ENCODE measurements around the gene ERP44. TPM values are rescaled to one million over a fixed set of nuclear protein-coding genes. Genes with fewer than 3 reads are reported as not detected.
"Not testable (repeated sequence)": the region's sequence is repeated elsewhere in the genome, so short reads cannot be mapped to it uniquely, and the experiment has no call there.

ERP44 gene
- total and polyA plus RNA-seq, 7 experiments from 2014 or later = 9.8 to 38.2 (median 16.0) TPM

DNA sequence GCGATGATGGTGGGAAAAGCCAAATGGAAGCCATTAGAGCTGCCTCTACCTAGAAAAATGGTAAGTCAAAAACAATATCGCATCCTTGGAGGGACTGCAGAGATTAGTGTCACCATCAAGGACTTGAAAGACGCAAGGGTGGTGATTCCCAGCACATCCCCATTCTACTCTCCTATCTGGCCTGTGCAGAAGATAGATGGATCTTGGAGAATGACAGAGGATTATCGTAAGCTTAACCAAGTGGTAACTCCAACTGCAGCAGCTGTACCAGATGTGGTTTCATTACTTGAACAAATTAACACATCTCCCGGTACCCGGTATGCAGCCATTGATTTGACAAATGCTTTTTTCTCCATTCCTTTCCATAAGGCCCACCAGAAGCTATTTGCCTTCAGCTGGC is 23.8 kb downstream of the ERP44 start:
- no peaks in the 10 kb centered on the region for H3K36me3 ChIP-seq (ENCODE audit: control insufficient read depth in 2 of 3, insufficient read depth in 3 of 3, low read length in 3 of 3)
- Mint-ChIP-seq H3K36me3 (peaks cover 5 to 30% (median 14%) of the 10 kb centered on the region in 5 donors), H3K27me3 (no peaks in the 10 kb centered on the region), H3K9me3 (peaks cover 0 to 2% (median 0%) of the 10 kb centered on the region in 11 donors), H3K4me1 (peaks cover 5 to 62% (median 41%) of the 10 kb centered on the region in 7 donors), H3K4me3 (no peak overlapping the region), H3K27ac (no peak overlapping the region)
- ChIA-PET POLR2A (no interaction called here), CTCF (interaction anchor here (0.6 kb wide), 1 partner anchor 10 kb away, joined by 5 read pairs; no protein-coding TSS in a partner anchor)
- no peak overlapping the region for H3K27ac ChIP-seq (ENCODE audit: low read depth, low read length)
- H3K4me3 ChIP-seq (ENCODE audit: low read length) = no peak overlapping the region
- intact Hi-C loops (cut with micrococcal nuclease) = no loop called here
- no peaks in the 10 kb centered on the region for H3K4me1 ChIP-seq (ENCODE audit: control insufficient read depth in 2 of 2, insufficient read depth in 2 of 2, low read length in 2 of 2)
- H3K27me3 ChIP-seq (ENCODE audit: control insufficient read depth in 2 of 2, insufficient read depth in 2 of 2, low read length in 2 of 2) = no peaks in the 10 kb centered on the region
- DNase-seq = no peak
- no peaks in the 10 kb centered on the region for H3K9me3 ChIP-seq (ENCODE audit: control insufficient read depth in 2 of 3, low read length in 3 of 3)
- no peak for ATAC-seq

DNA sequence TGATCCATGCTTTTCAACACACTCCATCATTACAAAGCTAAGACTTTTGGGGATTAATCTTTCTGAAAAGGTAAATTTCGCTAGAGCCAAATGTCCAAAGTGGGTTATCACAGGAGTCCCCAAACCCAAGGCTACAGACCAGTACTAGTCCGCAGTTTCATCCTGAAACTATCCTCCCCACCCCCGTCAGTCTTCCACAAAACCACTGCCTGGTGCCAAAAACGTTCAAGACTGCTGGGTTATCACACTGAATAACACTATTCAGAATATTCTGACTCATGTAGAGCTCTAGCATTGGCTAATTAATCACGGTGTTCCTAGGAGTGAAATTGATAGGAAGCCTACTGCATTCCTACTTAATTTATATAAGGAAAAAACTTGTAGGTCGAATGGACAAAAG is 24.7 kb downstream of the ERP44 start:
- ChIA-PET CTCF (no interaction called here), POLR2A (no interaction called here)
- no peaks in the 10 kb centered on the region for H3K27me3 ChIP-seq (ENCODE audit: control insufficient read depth in 2 of 2, insufficient read depth in 2 of 2, low read length in 2 of 2)
- Mint-ChIP-seq H3K27me3 (no peaks in the 10 kb centered on the region), H3K36me3 (peaks cover 5 to 30% (median 11%) of the 10 kb centered on the region in 5 donors), H3K4me1 (peaks cover 4 to 57% (median 37%) of the 10 kb centered on the region in 7 donors), H3K4me3 (no peak overlapping the region), H3K9me3 (peaks cover 0 to 2% (median 0%) of the 10 kb centered on the region in 11 donors), H3K27ac (no peak overlapping the region)
- no peak overlapping the region for H3K4me3 ChIP-seq (ENCODE audit: low read length)
- no peak for ATAC-seq
- H3K27ac ChIP-seq (ENCODE audit: low read depth, low read length) = no peak overlapping the region
- no peaks in the 10 kb centered on the region for H3K4me1 ChIP-seq (ENCODE audit: control insufficient read depth in 2 of 2, insufficient read depth in 2 of 2, low read length in 2 of 2)
- H3K9me3 ChIP-seq (ENCODE audit: control insufficient read depth in 2 of 3, low read length in 3 of 3) = no peaks in the 10 kb centered on the region
- DNase-seq = no peak
- intact Hi-C loops (cut with micrococcal nuclease) = no loop called here
- no peaks in the 10 kb centered on the region for H3K36me3 ChIP-seq (ENCODE audit: control insufficient read depth in 2 of 3, insufficient read depth in 3 of 3, low read length in 3 of 3)

DNA sequence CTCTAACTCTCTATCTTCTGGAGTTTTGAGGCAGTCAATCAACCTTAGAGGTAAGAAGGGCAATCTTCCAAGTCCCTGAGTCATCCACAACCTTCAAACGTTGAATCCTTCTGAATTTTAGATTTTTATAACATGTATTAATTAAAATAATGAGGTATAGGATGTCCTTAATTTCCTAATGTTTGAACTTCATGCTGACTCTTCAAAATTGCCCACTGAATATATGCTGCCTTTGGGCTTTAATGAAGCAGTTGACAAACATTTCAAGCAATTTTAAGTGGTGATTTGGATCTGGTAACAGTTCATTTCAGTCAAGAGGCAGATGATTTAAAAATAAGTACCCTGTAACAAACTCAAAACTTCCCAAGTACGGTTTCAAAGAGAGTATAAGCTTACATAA is 26.0 kb downstream of the ERP44 start:
- Histone ChIP-seq H3K9me3 (ENCODE audit: control insufficient read depth in 2 of 3, low read length in 3 of 3) (no peaks in the 10 kb centered on the region), H3K27ac (ENCODE audit: low read depth, low read length) (no peak overlapping the region), H3K4me1 (ENCODE audit: control insufficient read depth in 2 of 2, insufficient read depth in 2 of 2, low read length in 2 of 2) (no peaks in the 10 kb centered on the region), H3K36me3 (ENCODE audit: control insufficient read depth in 2 of 3, insufficient read depth in 3 of 3, low read length in 3 of 3) (no peaks in the 10 kb centered on the region), H3K4me3 (ENCODE audit: low read length) (no peak overlapping the region), H3K27me3 (ENCODE audit: control insufficient read depth in 2 of 2, insufficient read depth in 2 of 2, low read length in 2 of 2) (no peaks in the 10 kb centered on the region)
- DNase-seq = no peak
- intact Hi-C loops (cut with micrococcal nuclease) = no loop called here
- CTCF ChIA-PET = no interaction called here
- Mint-ChIP-seq H3K9me3 (peaks cover 0 to 2% (median 0%) of the 10 kb centered on the region in 11 donors), H3K4me1 (peaks cover 4 to 49% (median 30%) of the 10 kb centered on the region in 7 donors), H3K27ac (peak overlapping the region in 1 of 9 donors; percentile 7), H3K27me3 (no peaks in the 10 kb centered on the region), H3K4me3 (no peak overlapping the region), H3K36me3 (peaks cover 4 to 24% (median 9%) of the 10 kb centered on the region in 5 donors)
- POLR2A ChIA-PET = no interaction called here
- no peak for ATAC-seq

DNA sequence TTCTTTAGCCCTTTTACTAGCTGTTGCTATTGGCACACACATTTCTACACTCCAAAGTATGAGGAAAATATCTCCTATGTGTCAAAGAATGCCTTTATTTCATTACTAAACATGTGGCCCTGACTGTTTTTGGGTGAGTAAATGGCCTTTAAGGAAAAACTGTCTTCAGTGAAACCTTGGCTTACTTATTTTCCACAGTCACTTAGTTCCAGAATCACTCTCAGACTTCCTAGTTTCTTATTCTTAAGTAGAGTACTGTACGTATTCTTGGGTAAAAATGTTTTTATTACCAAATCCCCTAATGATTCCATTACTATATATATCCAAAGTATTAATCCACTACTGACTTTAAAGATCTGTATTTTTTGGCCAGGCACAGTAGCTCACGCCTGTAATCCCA is 27.5 kb downstream of the ERP44 start:
- peaks cover 12 to 48% (median 28%) of the 10 kb centered on the region in 7 donors for H3K4me1 Mint-ChIP-seq
- H3K9me3 ChIP-seq (ENCODE audit: control insufficient read depth in 2 of 3, low read length in 3 of 3) = no peaks in the 10 kb centered on the region

GRCh38 chr9:100070104-100071041 is 28.4 kb downstream of the ERP44 start:
- Mint-ChIP-seq H3K36me3 (peaks cover 0 to 14% (median 6%) of the 10 kb centered on the region in 5 donors), H3K4me3 (peak overlapping the region in 1 of 10 donors; percentile 35), H3K9me3 (peaks cover 0 to 2% (median 0%) of the 10 kb centered on the region in 11 donors), H3K27ac (peak overlapping the region in 2 of 9 donors; percentile 43 to 47), H3K4me1 (peaks cover 12 to 48% (median 31%) of the 10 kb centered on the region in 7 donors), H3K27me3 (no peaks in the 10 kb centered on the region)
- DNase-seq (no peak), ATAC-seq (no peak)
- POLR2A ChIA-PET = no interaction called here
- H3K27ac ChIP-seq (ENCODE audit: low read depth, low read length) = no peak overlapping the region
- no peaks in the 10 kb centered on the region for H3K27me3 ChIP-seq (ENCODE audit: control insufficient read depth in 2 of 2, insufficient read depth in 2 of 2, low read length in 2 of 2)
- intact Hi-C loops (cut with micrococcal nuclease) = no loop called here
- CTCF ChIA-PET = no interaction called here
- no peaks in the 10 kb centered on the region for H3K9me3 ChIP-seq (ENCODE audit: control insufficient read depth in 2 of 3, low read length in 3 of 3)
- no peaks in the 10 kb centered on the region for H3K36me3 ChIP-seq (ENCODE audit: control insufficient read depth in 2 of 3, insufficient read depth in 3 of 3, low read length in 3 of 3)
- H3K4me3 ChIP-seq (ENCODE audit: low read length) = no peak overlapping the region
- H3K4me1 ChIP-seq (ENCODE audit: control insufficient read depth in 2 of 2, insufficient read depth in 2 of 2, low read length in 2 of 2) = no peaks in the 10 kb centered on the region

More for the DNA sequence above, 27.5 kb downstream of the ERP44 start:
- POLR2A ChIA-PET = no interaction called here
- H3K27me3 Mint-ChIP-seq = no peaks in the 10 kb centered on the region
- H3K4me3 Mint-ChIP-seq = peak overlapping the region in 1 of 10 donors; percentile 29
- CTCF ChIA-PET = no interaction called here
- peaks cover 0 to 2% (median 0%) of the 10 kb centered on the region in 11 donors for H3K9me3 Mint-ChIP-seq
- no peak overlapping the region for H3K4me3 ChIP-seq (ENCODE audit: low read length)
- no peak overlapping the region for H3K27ac Mint-ChIP-seq
- no peaks in the 10 kb centered on the region for H3K4me1 ChIP-seq (ENCODE audit: control insufficient read depth in 2 of 2, insufficient read depth in 2 of 2, low read length in 2 of 2)
- ATAC-seq (no peak), DNase-seq (no peak)
- intact Hi-C loops (cut with micrococcal nuclease) = no loop called here
- no peaks in the 10 kb centered on the region for H3K27me3 ChIP-seq (ENCODE audit: control insufficient read depth in 2 of 2, insufficient read depth in 2 of 2, low read length in 2 of 2)
- H3K36me3 Mint-ChIP-seq = peaks cover 0 to 19% (median 6%) of the 10 kb centered on the region in 5 donors
- H3K36me3 ChIP-seq (ENCODE audit: control insufficient read depth in 2 of 3, insufficient read depth in 3 of 3, low read length in 3 of 3) = no peaks in the 10 kb centered on the region
- H3K27ac ChIP-seq (ENCODE audit: low read depth, low read length) = no peak overlapping the region

- H3K27ac ChIP-seq (ENCODE audit: low read depth, low read length); H3K27me3 ChIP-seq (ENCODE audit: control insufficient read depth in 2 of 2, insufficient read depth in 2 of 2, low read length in 2 of 2); intact Hi-C loops (cut with micrococcal nuclease); H3K36me3 ChIP-seq (ENCODE audit: control insufficient read depth in 2 of 3, insufficient read depth in 3 of 3, low read length in 3 of 3); H3K9me3 ChIP-seq (ENCODE audit: control insufficient read depth in 2 of 3, low read length in 3 of 3); DNase-seq; H3K4me3 ChIP-seq (ENCODE audit: low read length); CTCF ChIA-PET; H3K4me1 ChIP-seq (ENCODE audit: control insufficient read depth in 2 of 2, insufficient read depth in 2 of 2, low read length in 2 of 2); H3K9me3 Mint-ChIP-seq; H3K4me3 Mint-ChIP-seq; POLR2A ChIA-PET; H3K27me3 Mint-ChIP-seq; H3K36me3 Mint-ChIP-seq; H3K27ac Mint-ChIP-seq; ATAC-seq: not testable (repeated sequence)
- H3K4me1 Mint-ChIP-seq = peaks cover 10 to 45% (median 32%) of the 10 kb centered on the region in 7 donors
These were observed 29.7 kb downstream of the ERP44 start for GRCh38 chr9:100069068-100069467.

- CTCF ChIA-PET = not testable (repeated sequence)
- H3K4me1 Mint-ChIP-seq = peaks cover 4 to 40% (median 32%) of the 10 kb centered on the region in 7 donors
These were observed 30.8 kb downstream of the ERP44 start for GRCh38 chr9:100067990-100068389.

More at GRCh38 chr9:100067990-100068389, 30.8 kb downstream of the ERP44 start:
- H3K27ac ChIP-seq (ENCODE audit: low read depth, low read length); H3K36me3 ChIP-seq (ENCODE audit: control insufficient read depth in 2 of 3, insufficient read depth in 3 of 3, low read length in 3 of 3); H3K4me3 Mint-ChIP-seq; H3K27me3 ChIP-seq (ENCODE audit: control insufficient read depth in 2 of 2, insufficient read depth in 2 of 2, low read length in 2 of 2); H3K4me1 ChIP-seq (ENCODE audit: control insufficient read depth in 2 of 2, insufficient read depth in 2 of 2, low read length in 2 of 2); DNase-seq; intact Hi-C loops (cut with micrococcal nuclease); ATAC-seq; H3K9me3 Mint-ChIP-seq; POLR2A ChIA-PET; H3K9me3 ChIP-seq (ENCODE audit: control insufficient read depth in 2 of 3, low read length in 3 of 3); H3K36me3 Mint-ChIP-seq; H3K27ac Mint-ChIP-seq; H3K27me3 Mint-ChIP-seq; H3K4me3 ChIP-seq (ENCODE audit: low read length): not testable (repeated sequence)

Data from naive thymus-derived CD4-positive, alpha-beta T cell (primary cell).